ENCODE measurements around the gene MEOX2. TPM values are rescaled to one million over a fixed set of nuclear protein-coding genes. Genes with fewer than 3 reads are reported as not detected.

Gene MEOX2
- total RNA-seq, 1 experiment from 2014 or later, result not detected

- H4K91ac ChIP-seq (ENCODE audit: insufficient read length, low read depth, low read length), result no peak overlapping the region
- H3K27me3 Mint-ChIP-seq (ENCODE audit: low read depth), result no peaks in the 10 kb centered on the region
- no peaks in the 10 kb centered on the region for H3K79me2 ChIP-seq (ENCODE audit: insufficient read depth, low read length)
- H3K4me3 Mint-ChIP-seq, result no peak overlapping the region
- WGBS (ENCODE audit: extremely low coverage, insufficient read length, low lambda C conversion rate), result no CpG with 5 or more reads among the region's 1 CpG
- H2AK5ac ChIP-seq (ENCODE audit: insufficient read length, low read length), result no peak overlapping the region
- H3K23ac ChIP-seq (ENCODE audit: insufficient read length, low read depth, low read length), result no peak overlapping the region
- H3K14ac ChIP-seq (ENCODE audit: insufficient read depth, low read length), result no peak overlapping the region
- no peaks in the 10 kb centered on the region for H4K20me1 ChIP-seq (ENCODE audit: control insufficient read depth, insufficient read depth, insufficient read length)
- no peaks in the 10 kb centered on the region for H3K4me1 ChIP-seq (ENCODE audit: insufficient read depth, low read length)
- no peaks in the 10 kb centered on the region for H3K4me1 Mint-ChIP-seq
- no peak for TF ChIP-seq CTCF (conservative IDR thresholded peaks at IDR 0.05)
- no peaks in the 10 kb centered on the region for H3K23me2 ChIP-seq (ENCODE audit: insufficient read length, low read depth, low read length, poor library complexity, severe bottlenecking)
- no peak overlapping the region for H3K27ac Mint-ChIP-seq
- H3K27me3 ChIP-seq (ENCODE audit: insufficient read depth, low read length), result no peaks in the 10 kb centered on the region
- no peak overlapping the region for H3K27ac ChIP-seq (ENCODE audit: insufficient read length, low read depth, low read length)
- H4K5ac ChIP-seq (ENCODE audit: insufficient read length, low read depth, low read length), result no peak overlapping the region
- no peak overlapping the region for H3K4me2 ChIP-seq (ENCODE audit: insufficient read depth, insufficient read length, low read length)
- H3K4ac ChIP-seq (ENCODE audit: low read depth, low read length), result no peak overlapping the region
- H2BK12ac ChIP-seq (ENCODE audit: insufficient read length, low read depth, low read length), result no peak overlapping the region
- H2BK20ac ChIP-seq (ENCODE audit: low read depth, low read length, poor library complexity, severe bottlenecking), result no peak overlapping the region
- H3K79me1 ChIP-seq (ENCODE audit: insufficient read depth, low read depth, low read length, poor library complexity, severe bottlenecking), result no peaks in the 10 kb centered on the region
- no peak overlapping the region for H3K18ac ChIP-seq (ENCODE audit: insufficient read length, low read depth, low read length)
- H3K9me3 Mint-ChIP-seq, result no peaks in the 10 kb centered on the region
- no peak overlapping the region for H3T11ph ChIP-seq (ENCODE audit: low read length)
- no peak overlapping the region for H2BK15ac ChIP-seq (ENCODE audit: low read depth, low read length)
- no peak overlapping the region for H2BK5ac ChIP-seq (ENCODE audit: insufficient read length, low read length)
- H2BK120ac ChIP-seq (ENCODE audit: low read depth, low read length, poor library complexity, severe bottlenecking), result no peak overlapping the region
- H4K8ac ChIP-seq (replicated peaks; ENCODE audit: insufficient read length, low read depth, low read length), result no peak overlapping the region
- no peak overlapping the region for H3K56ac ChIP-seq (ENCODE audit: insufficient read length, low read depth, low read length)
- no peak for DNase-seq
- no peak overlapping the region for H2AFZ ChIP-seq (ENCODE audit: low read length)
- H3K36me3 Mint-ChIP-seq (ENCODE audit: insufficient read depth in 1 of 3, low read depth in 3 of 3), result no peaks in the 10 kb centered on the region
- H3K9me3 ChIP-seq (ENCODE audit: control insufficient read depth, low read depth, low read length), result no peaks in the 10 kb centered on the region
- H3K9ac ChIP-seq (ENCODE audit: extremely low read depth, insufficient read length, low read length), result no peak overlapping the region
These were observed 24.0 kb downstream of the MEOX2 start for GRCh38 chr7:15662451-15662850.
